B cell (primary cell): ENCODE measurements around the gene WNT6.

Source experiments
- EZH2 ChIP-seq: IDR thresholded peaks from 2 replicates; pipeline ENCODE4 v1.6.1; 2012; ENCODE audit warnings: borderline replicate concordance, low read depth, mild to moderate bottlenecking, moderate library complexity, low read length; ENCODE audit not compliant: insufficient read depth, poor library complexity, severe bottlenecking
- TF ChIP-seq, protein P1 (sequence below): fragments of 200-600 bp; IDR thresholded peaks from one replicate; pipeline ENCODE4 v1.8.0; 2022; ENCODE audit warnings: antibody characterized with exemption, mild to moderate bottlenecking

- TF ChIP-seq, protein P1, sequence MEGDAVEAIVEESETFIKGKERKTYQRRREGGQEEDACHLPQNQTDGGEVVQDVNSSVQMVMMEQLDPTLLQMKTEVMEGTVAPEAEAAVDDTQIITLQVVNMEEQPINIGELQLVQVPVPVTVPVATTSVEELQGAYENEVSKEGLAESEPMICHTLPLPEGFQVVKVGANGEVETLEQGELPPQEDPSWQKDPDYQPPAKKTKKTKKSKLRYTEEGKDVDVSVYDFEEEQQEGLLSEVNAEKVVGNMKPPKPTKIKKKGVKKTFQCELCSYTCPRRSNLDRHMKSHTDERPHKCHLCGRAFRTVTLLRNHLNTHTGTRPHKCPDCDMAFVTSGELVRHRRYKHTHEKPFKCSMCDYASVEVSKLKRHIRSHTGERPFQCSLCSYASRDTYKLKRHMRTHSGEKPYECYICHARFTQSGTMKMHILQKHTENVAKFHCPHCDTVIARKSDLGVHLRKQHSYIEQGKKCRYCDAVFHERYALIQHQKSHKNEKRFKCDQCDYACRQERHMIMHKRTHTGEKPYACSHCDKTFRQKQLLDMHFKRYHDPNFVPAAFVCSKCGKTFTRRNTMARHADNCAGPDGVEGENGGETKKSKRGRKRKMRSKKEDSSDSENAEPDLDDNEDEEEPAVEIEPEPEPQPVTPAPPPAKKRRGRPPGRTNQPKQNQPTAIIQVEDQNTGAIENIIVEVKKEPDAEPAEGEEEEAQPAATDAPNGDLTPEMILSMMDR = no peak
- TF ChIP-seq EZH2 = no peak
Measured at GRCh38 chr2:218872645-218873358, 13.2 kb downstream of the WNT6 start.
